Activated CD4-positive, alpha-beta T cell treated with anti-CD3 and anti-CD28 coated beads, Interleukin-2, amount 50 U/mL, for 24 hours (primary cell): Measurements from ENCODE around the gene FGF21.
A peak's percentile ranks its signal among the peaks of the same experiment; 100 is the strongest.
"Not testable (repeated sequence)": the region's sequence is repeated elsewhere in the genome, so short reads cannot be mapped to it uniquely, and the experiment has no call there.

ENCODE experiments used
- DNase-seq, 2 donors: peaks; one replicate each; pipeline ENCODE4 v3.0.0-alpha.2; 2020; ENCODE audit warnings: low read depth in 1 of 2, low spot score in 1 of 2

The FGF21 gene

GRCh38 chr19:48755084-48755641 is at the start of gene FGF21:
Gene FGF21 (plus strand): TSS chr19:48755524. CDS start chr19:48756237, 713 bp downstream.
- no peak for DNase-seq

- DNase-seq = no peak
These were observed 46.9 kb upstream of the FGF21 start for GRCh38 chr19:48708471-48708870.

GRCh38 chr19:48711106-48711662 is 44.1 kb upstream of the FGF21 start:
- no peak for DNase-seq

GRCh38 chr19:48713041-48713863 is 42.1 kb upstream of the FGF21 start:
- DNase-seq = no peak

GRCh38 chr19:48713864-48714755 is 41.2 kb upstream of the FGF21 start:
- DNase-seq = peak; percentile 92 to 96

- no peak for DNase-seq
These were observed 40.3 kb upstream of the FGF21 start for GRCh38 chr19:48714759-48715675.

- DNase-seq = no peak
These were observed 39.6 kb upstream of the FGF21 start for GRCh38 chr19:48715681-48716171.

- DNase-seq = no peak
These were observed 38.6 kb upstream of the FGF21 start for GRCh38 chr19:48716562-48717291.

- not testable (repeated sequence) for DNase-seq
These were observed 37.2 kb upstream of the FGF21 start for GRCh38 chr19:48718106-48718505.

- DNase-seq = no peak
These were observed 36.6 kb upstream of the FGF21 start for GRCh38 chr19:48718711-48719231.

- no peak for DNase-seq
These were observed 35.8 kb upstream of the FGF21 start, which contains the start of gene MAMSTR for GRCh38 chr19:48719263-48720171. Gene MAMSTR (minus strand): TSS chr19:48719725. CDS start chr19:48719031, 694 bp downstream.

GRCh38 chr19:48720251-48720612 is 35.1 kb upstream of the FGF21 start:
- no peak for DNase-seq

GRCh38 chr19:48720613-48721296 is 34.6 kb upstream of the FGF21 start:
- DNase-seq = peak; percentile 75 to 93

GRCh38 chr19:48722196-48722708 is 33.1 kb upstream of the FGF21 start:
- DNase-seq = no peak

- DNase-seq = peak in 1 of 2 donors; percentile 25
These were observed 30.2 kb upstream of the FGF21 start for GRCh38 chr19:48724796-48725753.

GRCh38 chr19:48726556-48726955 is 28.8 kb upstream of the FGF21 start:
- DNase-seq = no peak
